ENCODE data around the gene IL25. TPM values are rescaled to one million over a fixed set of nuclear protein-coding genes. Genes with fewer than 3 reads are reported as not detected.
"Not testable (repeated sequence)": the region's sequence is repeated elsewhere in the genome, so short reads cannot be mapped to it uniquely, and the experiment has no call there.

The IL25 gene
- polyA plus RNA-seq (ENCODE audit: low read depth in 6 of 6): not detected

- peak within 1 kb of the TSS in 1 of 8 donors; percentile 62 for H3K4me3 Mint-ChIP-seq
- peak within 1 kb of the TSS in 1 of 6 donors; percentile 86 for H3K27ac Mint-ChIP-seq
- H3K9me3 Mint-ChIP-seq: no peaks in the 10 kb centered on the region
- peaks cover 15 to 42% (median 26%) of the 10 kb centered on the region in 3 donors for H3K27me3 Mint-ChIP-seq
- no peaks in the 10 kb centered on the region for H3K36me3 Mint-ChIP-seq
- no peaks in the 10 kb centered on the region for H3K4me1 Mint-ChIP-seq
- ATAC-seq (ENCODE audit: low read depth in 2 of 2): no peak
- no peak for DNase-seq
Measured at GRCh38 chr14:23372509-23372908, at the start of gene IL25. IL25 (plus strand) TSS chr14:23372809.

- Mint-ChIP-seq H3K4me3 (peak overlapping the region in 2 of 8 donors; percentile 44 to 98), H3K9me3 (peaks cover 0 to 3% (median 0%) of the 10 kb centered on the region in 7 donors), H3K27ac (no peak overlapping the region)
Measured at GRCh38 chr14:23323838-23324454, 48.7 kb upstream of the IL25 start.

GRCh38 chr14:23324455-23324846, 48.2 kb upstream of the IL25 start:
- H3K27me3 Mint-ChIP-seq: no peaks in the 10 kb centered on the region
- H3K4me1 Mint-ChIP-seq: peaks cover 22 to 31% (median 28%) of the 10 kb centered on the region in 3 donors
- peaks cover 0 to 3% (median 0%) of the 10 kb centered on the region in 7 donors for H3K9me3 Mint-ChIP-seq
- DNase-seq (no peak), ATAC-seq (ENCODE audit: low read depth in 2 of 2) (no peak)
- peak overlapping the region in 1 of 6 donors; percentile 48 for H3K27ac Mint-ChIP-seq
- H3K4me3 Mint-ChIP-seq: peak overlapping the region in 1 of 8 donors; percentile 44
- H3K36me3 Mint-ChIP-seq: no peaks in the 10 kb centered on the region

More at GRCh38 chr14:23323838-23324454, 48.7 kb upstream of the IL25 start:
- peaks cover 22 to 32% (median 28%) of the 10 kb centered on the region in 3 donors for H3K4me1 Mint-ChIP-seq
- DNase-seq (no peak), ATAC-seq (ENCODE audit: low read depth in 2 of 2) (no peak)
- no peaks in the 10 kb centered on the region for H3K36me3 Mint-ChIP-seq
- H3K27me3 Mint-ChIP-seq: no peaks in the 10 kb centered on the region

GRCh38 chr14:23324993-23325392, 47.6 kb upstream of the IL25 start:
- ATAC-seq (ENCODE audit: low read depth in 2 of 2) (no peak), DNase-seq (no peak)
- H3K27ac Mint-ChIP-seq: peak overlapping the region in 1 of 6 donors; percentile 48
- H3K4me1 Mint-ChIP-seq: peaks cover 20 to 25% (median 23%) of the 10 kb centered on the region in 3 donors
- H3K27me3 Mint-ChIP-seq: no peaks in the 10 kb centered on the region
- peak overlapping the region in 1 of 8 donors; percentile 51 for H3K4me3 Mint-ChIP-seq
- H3K36me3 Mint-ChIP-seq: no peaks in the 10 kb centered on the region
- peaks cover 0 to under 1% (median 0%) of the 10 kb centered on the region in 7 donors for H3K9me3 Mint-ChIP-seq

- not testable (repeated sequence) for H3K36me3 Mint-ChIP-seq; H3K9me3 Mint-ChIP-seq; H3K27me3 Mint-ChIP-seq; DNase-seq; ATAC-seq (ENCODE audit: low read depth in 2 of 2)
- Mint-ChIP-seq H3K27ac (peak overlapping the region in 2 of 6 donors; percentile 48 to 78), H3K4me3 (peak overlapping the region in 1 of 8 donors; percentile 56), H3K4me1 (peaks cover 13 to 18% (median 16%) of the 10 kb centered on the region in 3 donors)
Measured at GRCh38 chr14:23325746-23326145, 46.9 kb upstream of the IL25 start.

- no peak overlapping the region for H3K4me3 Mint-ChIP-seq
- peak overlapping the region in 4 of 6 donors; percentile 3 to 78 (median 58) for H3K27ac Mint-ChIP-seq
Measured at GRCh38 chr14:23326491-23327332, 45.9 kb upstream of the IL25 start.

GRCh38 chr14:23327947-23328744, 44.5 kb upstream of the IL25 start:
- ATAC-seq (ENCODE audit: low read depth in 2 of 2) (peak; percentile 55 to 68), DNase-seq (peak; percentile 57)
- Mint-ChIP-seq H3K27ac (peak overlapping the region in 1 of 6 donors; percentile 75), H3K4me1 (peaks cover 0 to 3% (median 2%) of the 10 kb centered on the region in 3 donors), H3K4me3 (peak overlapping the region in 1 of 8 donors; percentile 43), H3K9me3 (no peaks in the 10 kb centered on the region), H3K36me3 (no peaks in the 10 kb centered on the region), H3K27me3 (no peaks in the 10 kb centered on the region)

More at GRCh38 chr14:23326491-23327332, 45.9 kb upstream of the IL25 start:
- peaks cover 13 to 17% (median 15%) of the 10 kb centered on the region in 3 donors for H3K4me1 Mint-ChIP-seq
- no peaks in the 10 kb centered on the region for H3K9me3 Mint-ChIP-seq
- H3K27me3 Mint-ChIP-seq: no peaks in the 10 kb centered on the region
- H3K36me3 Mint-ChIP-seq: no peaks in the 10 kb centered on the region
- DNase-seq (no peak), ATAC-seq (ENCODE audit: low read depth in 2 of 2) (no peak)

GRCh38 chr14:23335623-23336022, 37.0 kb upstream of the IL25 start:
- Mint-ChIP-seq H3K36me3 (no peaks in the 10 kb centered on the region), H3K27ac (no peak overlapping the region), H3K4me3 (no peak overlapping the region), H3K9me3 (peaks cover 0 to 16% (median 6%) of the 10 kb centered on the region in 7 donors), H3K27me3 (peaks cover 31 to 40% (median 39%) of the 10 kb centered on the region in 3 donors), H3K4me1 (no peaks in the 10 kb centered on the region)
- no peak for DNase-seq
- no peak for ATAC-seq (ENCODE audit: low read depth in 2 of 2)

GRCh38 chr14:23339506-23340268, 32.9 kb upstream of the IL25 start:
- Mint-ChIP-seq H3K4me1 (no peaks in the 10 kb centered on the region), H3K36me3 (no peaks in the 10 kb centered on the region), H3K9me3 (peaks cover 0 to 16% (median 6%) of the 10 kb centered on the region in 7 donors), H3K27me3 (peaks cover 33 to 57% (median 44%) of the 10 kb centered on the region in 3 donors), H3K27ac (no peak overlapping the region), H3K4me3 (no peak overlapping the region)
- ATAC-seq (ENCODE audit: low read depth in 2 of 2) (no peak), DNase-seq (no peak)

GRCh38 chr14:23344481-23344880, 28.1 kb upstream of the IL25 start:
- no peak for ATAC-seq (ENCODE audit: low read depth in 2 of 2)
- H3K27me3 Mint-ChIP-seq: peaks cover 7 to 54% (median 46%) of the 10 kb centered on the region in 3 donors
- no peaks in the 10 kb centered on the region for H3K4me1 Mint-ChIP-seq
- H3K36me3 Mint-ChIP-seq: no peaks in the 10 kb centered on the region
- H3K9me3 Mint-ChIP-seq: peaks cover 0 to 8% (median 4%) of the 10 kb centered on the region in 7 donors
- no peak overlapping the region for H3K4me3 Mint-ChIP-seq
- peak overlapping the region in 1 of 6 donors; percentile 47 for H3K27ac Mint-ChIP-seq
- DNase-seq: no peak

- peaks cover 0 to 9% of the 10 kb centered on the region in 2 donors for H3K36me3 Mint-ChIP-seq
- peaks cover 0 to 4% (median 0%) of the 10 kb centered on the region in 7 donors for H3K9me3 Mint-ChIP-seq
- H3K4me3 Mint-ChIP-seq: no peak overlapping the region
- DNase-seq: no peak
- peaks cover 21 to 71% (median 62%) of the 10 kb centered on the region in 3 donors for H3K27me3 Mint-ChIP-seq
- peaks cover 0 to 5% (median 0%) of the 10 kb centered on the region in 3 donors for H3K4me1 Mint-ChIP-seq
- ATAC-seq (ENCODE audit: low read depth in 2 of 2): no peak
- no peak overlapping the region for H3K27ac Mint-ChIP-seq
Measured at GRCh38 chr14:23345987-23346692, 26.5 kb upstream of the IL25 start.

Data from naive B cell (primary cell).